ENCODE data around the gene DUS4L.
"Not testable (repeated sequence)": the region's sequence is repeated elsewhere in the genome, so short reads cannot be mapped to it uniquely, and the experiment has no call there.

The DUS4L gene

GRCh38 chr7:107563775-107564552 is at the start of gene DUS4L, which contains the start of gene COG5:
DUS4L (plus strand) TSS chr7:107563971; CDS start chr7:107567071, 3,100 bp downstream.
COG5 (minus strand) TSS chr7:107563920; CDS start chr7:107563896, 24 bp downstream.
- in situ Hi-C loops (cut with HindIII; ENCODE audit: low pct_ligation_motif_present, low sequenced_read_pairs), result no loop called here
- peak within 1 kb of the TSS; percentile 92 for H3K27ac ChIP-seq
- H3K27me3 ChIP-seq (replicated peaks), result no peaks in the 10 kb centered on the region
- no peak for TF ChIP-seq CTCF (IDR thresholded peaks at IDR 0.05; ENCODE audit: low read depth, low read length, missing control alignments)
- no peaks in the 10 kb centered on the region for H3K36me3 ChIP-seq (replicated peaks)
- H3K4me3 ChIP-seq (ENCODE audit: low read depth, low read length), result peak within 1 kb of the TSS; percentile 92
- peak; percentile 70 for DNase-seq

DNA sequence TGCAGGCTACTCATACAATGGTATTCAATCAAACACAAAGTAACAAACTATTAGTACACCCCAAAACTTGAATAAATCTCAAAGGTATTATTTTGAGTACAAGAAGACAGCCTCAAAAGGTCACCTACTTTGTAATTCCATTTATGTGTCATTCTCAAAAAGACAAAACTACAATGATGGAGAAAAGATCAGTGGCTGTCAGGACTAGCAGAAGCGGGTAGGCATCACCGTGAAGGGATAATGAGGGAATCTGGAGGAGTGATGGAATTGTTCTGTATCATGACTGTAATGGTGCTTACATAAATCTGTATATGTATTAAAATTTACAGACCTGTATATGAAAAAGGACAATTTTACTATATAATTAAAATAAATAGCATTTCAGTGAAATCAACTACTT is 37.1 kb upstream of the DUS4L start:
- no peak for DNase-seq
- peaks cover 3% of the 10 kb centered on the region for H3K36me3 ChIP-seq (replicated peaks)
- TF ChIP-seq CTCF (IDR thresholded peaks at IDR 0.05; ENCODE audit: low read depth, low read length, missing control alignments), result no peak
- no peaks in the 10 kb centered on the region for H3K27me3 ChIP-seq (replicated peaks)
- in situ Hi-C loops (cut with HindIII; ENCODE audit: low pct_ligation_motif_present, low sequenced_read_pairs), result no loop called here
- no peak overlapping the region for H3K27ac ChIP-seq
- no peak overlapping the region for H3K4me3 ChIP-seq (ENCODE audit: low read depth, low read length)

DNA sequence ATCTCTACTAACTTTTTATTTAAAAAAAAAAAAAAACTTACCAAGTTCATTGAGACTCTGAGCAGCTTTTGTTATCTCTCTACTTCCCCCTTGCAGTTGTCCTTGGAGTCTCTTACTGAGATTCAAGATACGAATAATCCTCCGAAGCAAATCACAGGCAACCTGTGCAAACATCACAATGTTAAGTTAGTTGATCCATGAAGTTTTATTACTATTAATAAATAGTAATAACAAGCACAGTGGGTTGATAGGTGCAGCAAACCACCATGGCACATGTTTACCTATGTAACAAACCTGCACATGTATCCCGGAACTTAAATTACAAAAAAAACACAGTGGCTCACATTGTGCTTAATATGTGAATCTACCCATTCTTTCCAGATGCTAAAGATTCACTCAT is 36.6 kb upstream of the DUS4L start:
- no peak overlapping the region for H3K4me3 ChIP-seq (ENCODE audit: low read depth, low read length)
- H3K27ac ChIP-seq, result no peak overlapping the region
- DNase-seq, result no peak
- in situ Hi-C loops (cut with HindIII; ENCODE audit: low pct_ligation_motif_present, low sequenced_read_pairs), result no loop called here
- H3K27me3 ChIP-seq (replicated peaks), result no peaks in the 10 kb centered on the region
- H3K36me3 ChIP-seq (replicated peaks), result peaks cover 3% of the 10 kb centered on the region
- TF ChIP-seq CTCF (IDR thresholded peaks at IDR 0.05; ENCODE audit: low read depth, low read length, missing control alignments), result no peak

DNA sequence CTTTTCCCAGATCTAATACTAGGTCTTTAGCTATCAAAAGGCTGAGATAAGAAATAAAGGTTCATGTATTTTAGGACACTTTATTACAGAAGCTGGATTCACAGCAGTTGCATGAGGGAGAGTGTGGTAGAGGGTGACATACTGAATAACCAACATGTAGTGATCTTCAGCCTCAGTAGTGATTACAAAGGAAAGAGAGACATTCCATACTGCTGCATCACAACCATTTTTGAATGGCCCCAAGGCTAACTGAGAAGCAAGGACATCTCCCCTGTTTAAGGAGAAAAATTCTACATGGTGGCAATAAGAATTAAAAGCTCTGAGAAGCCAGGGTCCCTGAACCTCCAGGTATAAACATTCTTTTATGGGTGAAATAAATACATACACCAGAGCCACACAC is 35.3 kb upstream of the DUS4L start:
- H3K27me3 ChIP-seq (replicated peaks), result no peaks in the 10 kb centered on the region
- in situ Hi-C loops (cut with HindIII; ENCODE audit: low pct_ligation_motif_present, low sequenced_read_pairs), result no loop called here
- no peak overlapping the region for H3K27ac ChIP-seq
- no peak overlapping the region for H3K4me3 ChIP-seq (ENCODE audit: low read depth, low read length)
- DNase-seq, result peak; percentile 63
- H3K36me3 ChIP-seq (replicated peaks), result peaks cover 3% of the 10 kb centered on the region
- TF ChIP-seq CTCF (IDR thresholded peaks at IDR 0.05; ENCODE audit: low read depth, low read length, missing control alignments), result no peak

DNA sequence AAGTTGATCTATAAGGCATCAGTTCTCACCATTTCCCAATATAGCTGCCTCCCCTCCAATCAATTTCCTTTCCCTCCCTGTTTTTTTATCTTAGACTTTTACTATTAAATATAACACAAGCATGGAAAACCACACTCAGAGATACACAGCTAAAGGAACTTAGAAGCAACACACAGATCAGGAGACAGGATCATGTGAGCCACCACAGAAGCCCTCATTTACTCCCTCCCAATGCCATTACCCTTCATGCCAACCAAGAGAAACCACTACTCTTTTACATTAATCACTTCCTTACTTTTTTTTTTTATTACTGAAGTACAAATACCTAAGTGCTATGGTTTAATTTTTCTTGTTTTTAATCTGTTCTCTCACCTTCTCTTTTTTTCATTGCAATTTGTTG is 33.0 kb upstream of the DUS4L start:
- DNase-seq, result no peak
- H3K4me3 ChIP-seq (ENCODE audit: low read depth, low read length), result no peak overlapping the region
- no peaks in the 10 kb centered on the region for H3K27me3 ChIP-seq (replicated peaks)
- TF ChIP-seq CTCF (IDR thresholded peaks at IDR 0.05; ENCODE audit: low read depth, low read length, missing control alignments), result no peak
- H3K36me3 ChIP-seq (replicated peaks), result peaks cover 3% of the 10 kb centered on the region
- in situ Hi-C loops (cut with HindIII; ENCODE audit: low pct_ligation_motif_present, low sequenced_read_pairs), result no loop called here
- H3K27ac ChIP-seq, result no peak overlapping the region

DNA sequence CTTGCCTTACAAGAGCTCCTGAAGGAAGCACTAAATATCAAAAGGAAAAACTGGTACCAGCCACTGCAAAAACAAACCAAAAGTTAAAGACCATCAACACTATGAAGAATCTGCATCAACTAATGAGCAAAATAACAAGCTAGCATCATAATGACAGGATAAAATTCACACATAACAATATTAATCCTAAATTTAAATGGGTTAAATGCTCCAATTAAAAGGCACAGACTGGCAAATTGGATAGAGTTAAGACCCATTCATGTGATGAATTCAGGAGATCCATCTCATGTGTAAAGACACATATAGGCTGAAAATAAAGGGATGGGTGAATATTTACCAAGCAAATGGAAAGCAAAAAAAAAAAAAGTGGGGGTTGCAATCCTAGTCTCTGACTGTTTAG is 29.6 kb upstream of the DUS4L start:
- no peaks in the 10 kb centered on the region for H3K27me3 ChIP-seq (replicated peaks)
- no peak overlapping the region for H3K4me3 ChIP-seq (ENCODE audit: low read depth, low read length)
- DNase-seq, result no peak
- no peaks in the 10 kb centered on the region for H3K36me3 ChIP-seq (replicated peaks)
- in situ Hi-C loops (cut with HindIII; ENCODE audit: low pct_ligation_motif_present, low sequenced_read_pairs), result no loop called here
- TF ChIP-seq CTCF (IDR thresholded peaks at IDR 0.05; ENCODE audit: low read depth, low read length, missing control alignments), result no peak
- no peak overlapping the region for H3K27ac ChIP-seq

- H3K36me3 ChIP-seq (replicated peaks); H3K27me3 ChIP-seq (replicated peaks); H3K4me3 ChIP-seq (ENCODE audit: low read depth, low read length); H3K27ac ChIP-seq; in situ Hi-C loops (cut with HindIII; ENCODE audit: low pct_ligation_motif_present, low sequenced_read_pairs); DNase-seq: not testable (repeated sequence)
These were observed 26.5 kb upstream of the DUS4L start for GRCh38 chr7:107537228-107537627.
